Cardiac fibroblast (primary cell): ENCODE data around the gene MPP2.
"Not testable (repeated sequence)": the region's sequence is repeated elsewhere in the genome, so short reads cannot be mapped to it uniquely, and the experiment has no call there.

Source experiments
- DNase-seq, 2 donors: peaks; one replicate each; pipeline versions ENCODE4 v3.0.0 to v3.0.0-alpha.2; 2010; ENCODE audit warnings: low read depth in 2 of 2
- H3K4me3 ChIP-seq, 2 donors: replicated peaks in 1 of 2; 1 replicate in 1 of 2; 2 replicates in 1 of 2; pipeline ENCODE4 v1.5.1; 2011; ENCODE audit warnings: low read depth in 2 of 2, low read length in 2 of 2, mild to moderate bottlenecking in 2 of 2, moderate library complexity in 1 of 2
- TF ChIP-seq, protein P1 (sequence below): IDR thresholded peaks from one replicate; pipeline ENCODE4 v1.5.1; 2011; ENCODE audit warnings: low read depth, mild to moderate bottlenecking, low read length, inconsistent platforms

MPP2 gene

DNA sequence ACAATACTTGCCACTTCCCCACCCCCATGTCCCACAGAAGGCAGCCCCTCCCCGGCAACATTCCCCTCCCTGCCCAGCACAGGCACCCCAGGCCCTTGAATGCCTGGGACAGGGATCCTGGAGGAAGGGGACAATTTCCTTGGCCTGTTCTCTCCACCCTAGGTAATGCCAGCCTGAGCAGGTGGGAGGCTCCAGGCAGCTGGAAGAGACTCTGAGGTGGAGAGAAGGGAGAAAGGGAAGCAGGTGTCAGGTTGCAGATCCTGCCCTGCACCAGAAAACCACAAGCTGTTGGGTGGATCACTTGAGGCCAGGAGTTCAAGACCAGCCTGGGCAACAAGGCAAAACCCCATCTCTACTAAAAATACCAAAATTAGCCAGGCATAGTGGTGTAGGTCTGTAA is 8.9 kb downstream of the MPP2 start:
- TF ChIP-seq, protein P1, sequence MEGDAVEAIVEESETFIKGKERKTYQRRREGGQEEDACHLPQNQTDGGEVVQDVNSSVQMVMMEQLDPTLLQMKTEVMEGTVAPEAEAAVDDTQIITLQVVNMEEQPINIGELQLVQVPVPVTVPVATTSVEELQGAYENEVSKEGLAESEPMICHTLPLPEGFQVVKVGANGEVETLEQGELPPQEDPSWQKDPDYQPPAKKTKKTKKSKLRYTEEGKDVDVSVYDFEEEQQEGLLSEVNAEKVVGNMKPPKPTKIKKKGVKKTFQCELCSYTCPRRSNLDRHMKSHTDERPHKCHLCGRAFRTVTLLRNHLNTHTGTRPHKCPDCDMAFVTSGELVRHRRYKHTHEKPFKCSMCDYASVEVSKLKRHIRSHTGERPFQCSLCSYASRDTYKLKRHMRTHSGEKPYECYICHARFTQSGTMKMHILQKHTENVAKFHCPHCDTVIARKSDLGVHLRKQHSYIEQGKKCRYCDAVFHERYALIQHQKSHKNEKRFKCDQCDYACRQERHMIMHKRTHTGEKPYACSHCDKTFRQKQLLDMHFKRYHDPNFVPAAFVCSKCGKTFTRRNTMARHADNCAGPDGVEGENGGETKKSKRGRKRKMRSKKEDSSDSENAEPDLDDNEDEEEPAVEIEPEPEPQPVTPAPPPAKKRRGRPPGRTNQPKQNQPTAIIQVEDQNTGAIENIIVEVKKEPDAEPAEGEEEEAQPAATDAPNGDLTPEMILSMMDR: no peak
- DNase-seq: no peak
- H3K4me3 ChIP-seq: no peak overlapping the region

DNA sequence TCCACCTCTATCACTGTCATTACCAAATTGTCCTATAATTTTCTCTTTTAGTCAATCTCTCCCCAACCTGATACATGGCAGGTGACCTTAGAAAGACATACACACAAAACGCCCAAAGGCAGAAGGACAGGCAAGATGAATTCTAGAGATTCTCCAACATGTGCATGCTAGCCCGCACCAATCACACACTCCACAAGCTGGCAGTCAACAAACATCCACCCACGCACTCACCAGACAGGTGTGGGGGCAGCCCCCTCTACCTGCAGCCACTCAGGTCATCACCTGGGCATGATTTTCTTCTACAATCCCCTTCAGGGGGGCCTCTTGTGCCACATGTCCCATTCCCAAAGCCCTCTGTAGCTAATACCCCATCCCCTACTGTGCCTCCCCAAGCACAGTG is 9.5 kb downstream of the MPP2 start:
- DNase-seq: no peak
- TF ChIP-seq, protein P1: no peak
- no peak overlapping the region for H3K4me3 ChIP-seq

DNA sequence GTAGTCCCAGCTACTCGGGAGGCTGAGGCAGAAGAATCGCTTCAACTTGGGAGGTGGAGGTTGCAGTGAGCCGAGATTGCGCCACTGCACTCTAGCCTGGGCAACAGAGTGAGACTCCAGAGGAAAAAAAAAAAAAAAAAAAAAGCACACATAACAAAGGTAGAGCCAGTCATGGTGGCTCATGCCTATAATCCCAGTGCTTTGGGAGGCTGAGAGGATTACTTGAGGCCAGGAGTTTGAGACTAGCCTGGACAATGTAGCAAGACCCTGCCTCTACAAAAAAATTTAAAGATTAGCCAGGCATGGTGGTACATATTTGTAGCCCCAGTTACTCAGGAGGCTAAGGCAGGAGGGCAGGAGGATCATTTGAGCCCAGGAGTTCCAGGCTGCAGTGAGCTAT is 12.8 kb downstream of the MPP2 start:
- H3K4me3 ChIP-seq: not testable (repeated sequence)

DNA sequence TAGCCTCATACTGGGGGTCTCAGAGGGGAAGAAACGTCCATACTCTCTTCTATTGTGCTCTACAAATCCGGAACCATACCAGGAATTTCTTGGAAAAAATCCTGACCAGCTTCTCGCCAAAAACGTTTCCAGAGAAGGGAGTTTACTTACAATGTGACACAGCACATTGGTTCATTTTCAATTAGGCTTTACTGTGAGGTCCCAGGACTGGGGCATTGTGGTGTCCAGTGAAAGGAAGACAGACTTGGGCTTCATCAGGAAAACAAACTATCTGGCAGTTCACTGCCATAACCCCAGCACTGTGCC is 14.7 kb downstream of the MPP2 start:
- no peak overlapping the region for H3K4me3 ChIP-seq
- DNase-seq: no peak
- TF ChIP-seq, protein P1: no peak

More for the DNA sequence above, 12.8 kb downstream of the MPP2 start:
- DNase-seq: not testable (repeated sequence)

DNA sequence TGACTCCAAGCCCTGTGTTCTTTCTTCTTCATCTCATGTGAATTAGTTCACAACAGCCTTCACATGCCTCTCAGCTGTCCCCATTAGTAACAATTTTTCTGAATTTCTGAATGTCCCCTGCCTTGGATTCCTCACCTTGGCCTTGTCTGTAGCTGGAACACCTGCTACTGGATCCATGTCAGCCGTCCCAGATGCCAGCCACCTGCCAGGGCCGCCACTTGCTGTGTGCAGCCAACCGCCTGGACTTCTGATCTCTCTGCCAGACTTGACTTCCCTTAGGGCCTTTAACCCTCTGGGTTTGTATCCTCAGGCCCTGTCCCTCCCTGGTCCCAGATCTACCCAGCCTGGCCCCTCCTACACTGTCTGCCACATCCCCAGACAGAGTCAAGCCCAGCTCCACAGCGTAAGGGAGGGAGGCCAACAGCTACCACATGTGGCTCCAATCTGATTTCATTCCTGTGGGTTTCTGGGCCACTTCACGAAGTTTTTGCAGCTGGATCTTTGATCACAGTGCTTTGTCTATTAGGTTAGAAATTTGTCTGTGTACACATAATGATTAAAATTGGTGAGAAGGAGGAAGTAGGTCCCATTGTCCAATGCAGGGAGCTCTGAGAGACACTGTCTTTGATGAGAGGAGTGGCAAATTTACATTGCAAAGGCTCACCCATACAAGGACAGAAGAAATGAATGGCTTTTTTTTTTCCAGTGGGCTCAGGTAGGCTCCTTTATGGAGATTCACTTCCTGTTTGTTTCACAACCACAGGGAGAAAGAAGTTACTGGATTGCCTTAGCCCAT is 15.3 kb downstream of the MPP2 start:
- TF ChIP-seq, protein P1: no peak
- DNase-seq: no peak
- H3K4me3 ChIP-seq: no peak overlapping the region

DNA sequence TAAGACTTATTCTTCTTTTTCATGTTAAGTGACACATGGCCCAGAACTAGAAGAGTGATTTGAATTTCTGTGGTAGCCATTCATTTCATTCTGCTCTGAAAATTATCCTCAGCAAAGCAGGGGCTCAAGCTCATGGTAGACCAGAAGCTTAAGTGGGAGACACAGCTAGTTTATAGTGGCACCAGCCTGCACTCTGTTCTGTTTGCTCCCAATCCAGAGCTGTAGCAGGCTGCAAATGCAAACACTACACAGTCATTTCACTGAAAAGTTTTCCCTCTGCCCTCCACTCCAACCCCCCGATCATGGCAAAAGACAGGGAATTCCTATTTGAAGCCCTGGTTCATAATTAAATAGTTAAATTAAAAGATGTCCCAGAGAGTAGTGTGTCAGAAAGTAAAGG is 17.1 kb downstream of the MPP2 start:
- no peak for DNase-seq
- no peak overlapping the region for H3K4me3 ChIP-seq
- TF ChIP-seq, protein P1: no peak

DNA sequence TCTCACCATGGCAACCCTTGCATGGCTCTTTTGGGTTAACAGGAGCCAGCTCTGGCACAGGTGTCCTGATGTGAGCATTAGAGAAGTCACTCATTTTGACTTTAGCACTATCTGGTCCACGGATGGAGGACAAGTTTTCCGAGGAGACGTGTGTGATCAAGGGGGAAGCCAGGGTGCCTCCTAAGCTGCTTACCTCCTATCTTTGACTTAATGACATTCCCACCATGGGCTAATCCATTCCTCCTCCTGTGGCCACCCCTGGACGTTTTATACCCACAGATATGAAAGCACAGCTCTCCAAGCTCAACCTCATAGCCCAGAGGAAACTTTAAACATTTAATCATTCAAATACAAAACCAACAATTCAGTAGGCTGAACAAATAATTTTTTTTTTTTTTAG is 18.8 kb downstream of the MPP2 start:
- DNase-seq: no peak
- TF ChIP-seq, protein P1: no peak
- no peak overlapping the region for H3K4me3 ChIP-seq
